ENCODE results near the gene CSNK1D. TPM values are rescaled to one million over a fixed set of nuclear protein-coding genes. Genes with fewer than 3 reads are reported as not detected.
A peak's percentile ranks its signal among the peaks of the same experiment; 100 is the strongest.

CSNK1D gene
- 100 to 1,000 TPM; 110 to 115 TPM for total RNA-seq

GRCh38 chr17:82273327-82274133 is at the start of gene CSNK1D:
TSS of gene CSNK1D (minus strand) at chr17:82273700. CDS start at chr17:82273381, 319 bp downstream.
- peaks cover 39% of the 10 kb centered on the region for H3K4me1 Mint-ChIP-seq
- H3K27ac Mint-ChIP-seq = peak within 1 kb of the TSS; percentile 98
- peak within 1 kb of the TSS; percentile 91 for H3K4me3 Mint-ChIP-seq
- peaks cover 26% of the 10 kb centered on the region for H3K36me3 Mint-ChIP-seq
- no peaks in the 10 kb centered on the region for H3K9me3 Mint-ChIP-seq
- H3K27me3 Mint-ChIP-seq = no peaks in the 10 kb centered on the region
- DNase-seq = peak; percentile 92

- Mint-ChIP-seq H3K27me3 (no peaks in the 10 kb centered on the region), H3K27ac (peak overlapping the region; percentile 96), H3K9me3 (no peaks in the 10 kb centered on the region), H3K36me3 (peaks cover 2% of the 10 kb centered on the region), H3K4me1 (peaks cover 28% of the 10 kb centered on the region), H3K4me3 (peak overlapping the region; percentile 84)
- no peak for DNase-seq
Observed at GRCh38 chr17:82322526-82323453, 49.3 kb upstream of the CSNK1D start.

GRCh38 chr17:82321947-82322466 is 48.5 kb upstream of the CSNK1D start:
- H3K36me3 Mint-ChIP-seq = peaks cover 2% of the 10 kb centered on the region
- H3K4me1 Mint-ChIP-seq = peaks cover 28% of the 10 kb centered on the region
- no peak for DNase-seq
- no peaks in the 10 kb centered on the region for H3K27me3 Mint-ChIP-seq
- H3K4me3 Mint-ChIP-seq = peak overlapping the region; percentile 84
- no peaks in the 10 kb centered on the region for H3K9me3 Mint-ChIP-seq
- peak overlapping the region; percentile 96 for H3K27ac Mint-ChIP-seq

GRCh38 chr17:82320956-82321927 is 47.7 kb upstream of the CSNK1D start:
- Mint-ChIP-seq H3K27me3 (no peaks in the 10 kb centered on the region), H3K4me1 (peaks cover 28% of the 10 kb centered on the region), H3K36me3 (peaks cover 9% of the 10 kb centered on the region), H3K9me3 (no peaks in the 10 kb centered on the region), H3K27ac (peak overlapping the region; percentile 96), H3K4me3 (peak overlapping the region; percentile 84)
- peak; percentile 82 for DNase-seq

GRCh38 chr17:82320140-82320840 is 46.8 kb upstream of the CSNK1D start:
- DNase-seq = no peak
- Mint-ChIP-seq H3K36me3 (peaks cover 19% of the 10 kb centered on the region), H3K4me3 (peak overlapping the region; percentile 61), H3K27me3 (peaks cover 4% of the 10 kb centered on the region), H3K27ac (peak overlapping the region; percentile 96), H3K9me3 (no peaks in the 10 kb centered on the region), H3K4me1 (peaks cover 30% of the 10 kb centered on the region)

GRCh38 chr17:82319619-82320062 is 46.1 kb upstream of the CSNK1D start:
- Mint-ChIP-seq H3K4me1 (peaks cover 27% of the 10 kb centered on the region), H3K9me3 (no peaks in the 10 kb centered on the region), H3K36me3 (peaks cover 24% of the 10 kb centered on the region), H3K4me3 (no peak overlapping the region), H3K27ac (peak overlapping the region; percentile 96), H3K27me3 (peaks cover 4% of the 10 kb centered on the region)
- DNase-seq = no peak

- Mint-ChIP-seq H3K27ac (no peak overlapping the region), H3K36me3 (peaks cover 30% of the 10 kb centered on the region), H3K4me1 (peaks cover 29% of the 10 kb centered on the region), H3K9me3 (no peaks in the 10 kb centered on the region), H3K4me3 (no peak overlapping the region), H3K27me3 (peaks cover 4% of the 10 kb centered on the region)
- no peak for DNase-seq
Observed at GRCh38 chr17:82318772-82319606, 45.5 kb upstream of the CSNK1D start.

GRCh38 chr17:82318169-82318498 is 44.6 kb upstream of the CSNK1D start:
- DNase-seq = no peak
- no peaks in the 10 kb centered on the region for H3K9me3 Mint-ChIP-seq
- no peak overlapping the region for H3K27ac Mint-ChIP-seq
- peaks cover 4% of the 10 kb centered on the region for H3K27me3 Mint-ChIP-seq
- H3K4me3 Mint-ChIP-seq = no peak overlapping the region
- peaks cover 38% of the 10 kb centered on the region for H3K36me3 Mint-ChIP-seq
- peaks cover 28% of the 10 kb centered on the region for H3K4me1 Mint-ChIP-seq

GRCh38 chr17:82317394-82318168 is 44.1 kb upstream of the CSNK1D start, which contains the start of gene CD7:
TSS of gene CD7 (minus strand) at chr17:82317608. CDS start at chr17:82317495, 113 bp downstream.
- Mint-ChIP-seq H3K4me3 (peak within 1 kb of the TSS; percentile 95), H3K9me3 (no peaks in the 10 kb centered on the region), H3K27me3 (peaks cover 4% of the 10 kb centered on the region), H3K4me1 (peaks cover 23% of the 10 kb centered on the region), H3K36me3 (peaks cover 38% of the 10 kb centered on the region), H3K27ac (peak within 1 kb of the TSS; percentile 93)
- DNase-seq = peak; percentile 79

- Mint-ChIP-seq H3K9me3 (no peaks in the 10 kb centered on the region), H3K4me3 (peak overlapping the region; percentile 95), H3K36me3 (peaks cover 35% of the 10 kb centered on the region), H3K27me3 (peaks cover 4% of the 10 kb centered on the region), H3K27ac (peak overlapping the region; percentile 93), H3K4me1 (peaks cover 23% of the 10 kb centered on the region)
- no peak for DNase-seq
Observed at GRCh38 chr17:82316651-82317393, 43.3 kb upstream of the CSNK1D start.

GRCh38 chr17:82315703-82316358 is 42.3 kb upstream of the CSNK1D start:
- peaks cover 19% of the 10 kb centered on the region for H3K4me1 Mint-ChIP-seq
- peaks cover 4% of the 10 kb centered on the region for H3K27me3 Mint-ChIP-seq
- H3K27ac Mint-ChIP-seq = peak overlapping the region; percentile 93
- no peaks in the 10 kb centered on the region for H3K9me3 Mint-ChIP-seq
- DNase-seq = peak; percentile 66
- H3K36me3 Mint-ChIP-seq = peaks cover 35% of the 10 kb centered on the region
- H3K4me3 Mint-ChIP-seq = peak overlapping the region; percentile 95

Data from activated naive CD8-positive, alpha-beta T cell treated with anti-CD3 and anti-CD28 coated beads for 36 hours (primary cell).